H9 (cell line): ENCODE measurements around the gene CLEC17A. TPM values are rescaled to one million over a fixed set of nuclear protein-coding genes. Genes with fewer than 3 reads are reported as not detected.

Experiments used
- DNase-seq: peaks from one replicate; pipeline ENCODE4 v3.0.0-alpha.2; 2017
- H2AFZ ChIP-seq: one replicate; pipeline ENCODE4 v1.6.1; 2013; ENCODE audit warnings: mild to moderate bottlenecking, low read length, control low read depth, moderate library complexity
- H2AK5ac ChIP-seq: 2 replicates; pipeline ENCODE4 v1.6.1; 2013; ENCODE audit warnings: low read length, control low read depth, mixed read lengths; ENCODE audit not compliant: insufficient read length
- H2BK120ac ChIP-seq: one replicate; pipeline ENCODE4 v1.6.1; 2013; ENCODE audit warnings: low read depth, mild to moderate bottlenecking, low read length, control low read depth, inconsistent platforms; ENCODE audit not compliant: poor library complexity, severe bottlenecking
- H2BK12ac ChIP-seq: 2 replicates; pipeline ENCODE4 v1.6.1; 2013; ENCODE audit warnings: low read length, control low read depth, mixed read lengths, low read depth; ENCODE audit not compliant: insufficient read length
- H2BK15ac ChIP-seq: 2 replicates; pipeline ENCODE4 v1.6.1; 2013; ENCODE audit warnings: low read depth, low read length, control low read depth
- H2BK20ac ChIP-seq: one replicate; pipeline ENCODE4 v1.6.1; 2013; ENCODE audit warnings: low read depth, mild to moderate bottlenecking, low read length, control low read depth, inconsistent platforms; ENCODE audit not compliant: poor library complexity, severe bottlenecking
- H2BK5ac ChIP-seq: 2 replicates; pipeline ENCODE4 v1.6.1; 2013; ENCODE audit warnings: low read length, control low read depth, mixed read lengths; ENCODE audit not compliant: insufficient read length
- H3K14ac ChIP-seq: 2 replicates; pipeline ENCODE4 v1.6.1; 2013; ENCODE audit warnings: low read length, control low read depth; ENCODE audit not compliant: insufficient read depth
- H3K18ac ChIP-seq: 2 replicates; pipeline ENCODE4 v1.6.1; 2013; ENCODE audit warnings: low read depth, mild to moderate bottlenecking, mixed read lengths, low read length, control low read depth; ENCODE audit not compliant: insufficient read length
- H3K23ac ChIP-seq: 2 replicates; pipeline ENCODE4 v1.6.1; 2013; ENCODE audit warnings: low read length, control low read depth, mixed read lengths, low read depth; ENCODE audit not compliant: insufficient read length
- H3K23me2 ChIP-seq: 2 replicates; pipeline ENCODE4 v1.6.1; 2013; ENCODE audit warnings: low read depth, mild to moderate bottlenecking, mixed read lengths, low read length, control low read depth; ENCODE audit not compliant: insufficient read length, poor library complexity, severe bottlenecking
- H3K27ac ChIP-seq: 2 replicates; pipeline ENCODE4 v1.5.1; 2013; ENCODE audit warnings: low read length, control low read depth, mixed read lengths, low read depth; ENCODE audit not compliant: insufficient read length
- H3K27me3 ChIP-seq: 2 replicates; pipeline ENCODE4 v1.6.1; 2013; ENCODE audit warnings: low read length, control low read depth, inconsistent platforms; ENCODE audit not compliant: insufficient read depth
- H3K4ac ChIP-seq: 2 replicates; pipeline ENCODE4 v1.6.1; 2013; ENCODE audit warnings: low read depth, mild to moderate bottlenecking, control low read depth, inconsistent platforms, low read length, moderate library complexity
- H3K4me1 ChIP-seq: 2 replicates; pipeline ENCODE4 v1.6.1; 2013; ENCODE audit warnings: low read length, control low read depth, inconsistent platforms; ENCODE audit not compliant: insufficient read depth
- H3K4me2 ChIP-seq: 2 replicates; pipeline ENCODE4 v1.6.1; 2013; ENCODE audit warnings: low read length, control low read depth, mixed read lengths; ENCODE audit not compliant: insufficient read length, insufficient read depth
- H3K56ac ChIP-seq: 2 replicates; pipeline ENCODE4 v1.6.1; 2013; ENCODE audit warnings: low read depth, mild to moderate bottlenecking, mixed read lengths, low read length, control low read depth; ENCODE audit not compliant: insufficient read length
- H3K79me1 ChIP-seq: 2 replicates; pipeline ENCODE4 v1.6.1; 2013; ENCODE audit warnings: low read depth, mild to moderate bottlenecking, moderate library complexity, low read length, control low read depth, inconsistent platforms; ENCODE audit not compliant: insufficient read depth, poor library complexity, severe bottlenecking
- H3K79me2 ChIP-seq: 2 replicates; pipeline ENCODE4 v1.6.1; 2013; ENCODE audit warnings: low read length, control low read depth, inconsistent platforms; ENCODE audit not compliant: insufficient read depth
- H3K9ac ChIP-seq: 2 replicates; pipeline ENCODE4 v1.6.1; 2013; ENCODE audit warnings: low read length, control low read depth, mixed read lengths; ENCODE audit not compliant: insufficient read length; ENCODE audit errors: extremely low read depth
- H3K9me3 ChIP-seq: one replicate; pipeline ENCODE4 v1.6.1; 2013; ENCODE audit warnings: low read depth, low read length, inconsistent platforms; ENCODE audit not compliant: control insufficient read depth
- H3T11ph ChIP-seq: one replicate; pipeline ENCODE4 v1.6.1; 2013; ENCODE audit warnings: mild to moderate bottlenecking, low read length, control low read depth, inconsistent platforms
- H4K20me1 ChIP-seq: one replicate; pipeline ENCODE4 v1.6.1; 2013; ENCODE audit not compliant: control insufficient read depth, insufficient read length, insufficient read depth
- H4K5ac ChIP-seq: 2 replicates; pipeline ENCODE4 v1.6.1; 2013; ENCODE audit warnings: low read depth, mild to moderate bottlenecking, mixed read lengths, low read length, control low read depth; ENCODE audit not compliant: insufficient read length
- H4K8ac ChIP-seq: replicated peaks from 2 replicates; pipeline ENCODE4 v1.6.1; 2013; ENCODE audit warnings: low read length, control low read depth, mixed read lengths, low read depth; ENCODE audit not compliant: insufficient read length
- H4K91ac ChIP-seq: 2 replicates; pipeline ENCODE4 v1.6.1; 2013; ENCODE audit warnings: low read depth, mild to moderate bottlenecking, moderate library complexity, mixed read lengths, low read length, control low read depth; ENCODE audit not compliant: insufficient read length
- H3K27ac Mint-ChIP-seq, 3 experiments: 2 replicates in 2 of 3; 3 replicates in 1 of 3; pipeline ENCODE4 v1.8.0; 2020 to 2021; ENCODE audit warnings: mixed read lengths in 3 of 3, mild to moderate bottlenecking in 1 of 3, moderate library complexity in 1 of 3
- H3K27me3 Mint-ChIP-seq: 2 replicates; pipeline ENCODE4 v1.8.0; 2021; ENCODE audit warnings: low read depth, mild to moderate bottlenecking, moderate library complexity, mixed read lengths
- H3K36me3 Mint-ChIP-seq, 3 experiments: 2 replicates in 2 of 3; 3 replicates in 1 of 3; pipeline ENCODE4 v1.8.0; 2020 to 2021; ENCODE audit warnings: low read depth in 3 of 3, mixed read lengths in 3 of 3; ENCODE audit not compliant: insufficient read depth in 1 of 3
- H3K4me1 Mint-ChIP-seq, 2 experiments: 2 replicates each; pipeline ENCODE4 v1.8.0; 2020; ENCODE audit warnings: mixed read lengths in 2 of 2
- H3K4me3 Mint-ChIP-seq, 2 experiments: 2 replicates in 1 of 2; 3 replicates in 1 of 2; pipeline ENCODE4 v1.8.0; 2020 to 2021; ENCODE audit warnings: mild to moderate bottlenecking in 2 of 2, mixed read lengths in 2 of 2, moderate library complexity in 1 of 2
- H3K9me3 Mint-ChIP-seq, 2 experiments: 2 replicates in 1 of 2; 3 replicates in 1 of 2; pipeline ENCODE4 v1.8.0; 2020; ENCODE audit warnings: mild to moderate bottlenecking in 2 of 2, mixed read lengths in 2 of 2, moderate library complexity in 1 of 2
- CTCF ChIP-seq: fragments of 200-600 bp; sonication (generic); conservative IDR thresholded peaks from 3 replicates; pipeline ENCODE4 v1.8.0; 2021; ENCODE audit warnings: antibody characterized with exemption, mild to moderate bottlenecking
- WGBS: extraction: QIAGEN DNeasy Blood & Tissue Kit; methylation state at CpG from one replicate; pipeline ENCODE4 v1.1.7; 2013; ENCODE audit warnings: missing lambda C conversion rate, low lambda C conversion rate, mixed read lengths; ENCODE audit not compliant: insufficient read length; ENCODE audit errors: extremely low coverage; 5-methylcytosine and 5-hydroxymethylcytosine counted together
- total RNA-seq: library from RNA; stranded (reverse); gene quantifications from 2 replicates; pipeline ENCODE4 v1.2.1, GENCODE V29; 2021

CLEC17A gene
- total RNA-seq, 1 experiment from 2014 or later, result not detected

GRCh38 chr19:14550201-14550754 lies 32.6 kb upstream of the CLEC17A start:
- H3T11ph ChIP-seq, result no peak overlapping the region
- H2BK15ac ChIP-seq, result no peak overlapping the region
- H4K91ac ChIP-seq, result no peak overlapping the region
- no peaks in the 10 kb centered on the region for H3K9me3 ChIP-seq
- H3K4ac ChIP-seq, result no peak overlapping the region
- H3K14ac ChIP-seq, result no peak overlapping the region
- no peak overlapping the region for H2BK12ac ChIP-seq
- no peak overlapping the region for H4K8ac ChIP-seq
- no peak overlapping the region for H3K9ac ChIP-seq
- no peak overlapping the region for H2AK5ac ChIP-seq
- no peaks in the 10 kb centered on the region for H3K79me2 ChIP-seq
- no peak for TF ChIP-seq CTCF
- H2BK5ac ChIP-seq, result no peak overlapping the region
- no peak for DNase-seq
- H4K5ac ChIP-seq, result no peak overlapping the region
- H3K23me2 ChIP-seq, result peaks cover 3% of the 10 kb centered on the region
- no peak overlapping the region for H3K4me2 ChIP-seq
- H3K36me3 Mint-ChIP-seq, result peaks cover 2 to 11% (median 9%) of the 10 kb centered on the region in 3 experiments
- no peaks in the 10 kb centered on the region for H3K27me3 ChIP-seq
- no peak overlapping the region for H2AFZ ChIP-seq
- H4K20me1 ChIP-seq, result no peaks in the 10 kb centered on the region
- H3K27ac ChIP-seq, result no peak overlapping the region
- no CpG with 5 or more reads among the region's 15 CpGs for WGBS
- no peak overlapping the region for H3K4me3 Mint-ChIP-seq
- no peaks in the 10 kb centered on the region for H3K9me3 Mint-ChIP-seq
- peaks cover 9 to 16% of the 10 kb centered on the region in 2 experiments for H3K4me1 Mint-ChIP-seq
- peak overlapping the region in 1 of 3 experiments; percentile 68; a peak in 2 of 7 replicates for H3K27ac Mint-ChIP-seq
- H3K27me3 Mint-ChIP-seq, result no peaks in the 10 kb centered on the region
- H3K18ac ChIP-seq, result no peak overlapping the region
- no peak overlapping the region for H3K56ac ChIP-seq
- no peak overlapping the region for H2BK120ac ChIP-seq
- H3K23ac ChIP-seq, result no peak overlapping the region
- no peak overlapping the region for H2BK20ac ChIP-seq
- H3K4me1 ChIP-seq, result no peaks in the 10 kb centered on the region
- H3K79me1 ChIP-seq, result no peaks in the 10 kb centered on the region
